Spinal cord (tissue), 10 donors: ENCODE data around the gene POLR3K. TPM values are rescaled to one million over a fixed set of nuclear protein-coding genes. Genes with fewer than 3 reads are reported as not detected.
"Not testable (repeated sequence)": the region's sequence is repeated elsewhere in the genome, so short reads cannot be mapped to it uniquely, and the experiment has no call there.

Source experiments
- DNase-seq, 6 donors: peaks; one replicate each; pipeline versions ENCODE4 v3.0.0 to v3.0.0-alpha.2; 2013 to 2015; ENCODE audit warnings: low spot score in 6 of 6, low read depth in 4 of 6
- H3K27ac ChIP-seq: one replicate; pipeline ENCODE4 v1.5.1; 2013; ENCODE audit warnings: low read depth, low read length, control low read depth
- H3K27me3 ChIP-seq: one replicate; pipeline ENCODE4 v1.6.1; 2013; ENCODE audit warnings: low read length; ENCODE audit not compliant: control insufficient read depth, insufficient read depth
- H3K36me3 ChIP-seq: one replicate; pipeline ENCODE4 v1.6.1; 2013; ENCODE audit warnings: low read length; ENCODE audit not compliant: control insufficient read depth, insufficient read depth
- H3K4me1 ChIP-seq: one replicate; pipeline ENCODE4 v1.6.1; 2013; ENCODE audit warnings: low read length; ENCODE audit not compliant: control insufficient read depth, insufficient read depth
- H3K4me3 ChIP-seq: one replicate; pipeline ENCODE4 v1.5.1; 2013; ENCODE audit warnings: low read depth, low read length, control low read depth
- H3K9me3 ChIP-seq: one replicate; pipeline ENCODE4 v1.6.1; 2013; ENCODE audit warnings: low read length; ENCODE audit not compliant: control insufficient read depth, insufficient read depth
- WGBS: methylation state at CpG from one replicate; pipeline ENCODE4 v1.1.5; 2013; ENCODE audit warnings: missing lambda C conversion rate; ENCODE audit not compliant: insufficient coverage; 5-methylcytosine and 5-hydroxymethylcytosine counted together
- polyA plus RNA-seq, 2 donors: library from polyadenylated mRNA; unstranded; fragments of 120-200 nt; gene quantifications; one replicate each; pipeline ENCODE4 v1.2.1, GENCODE V29; 2013; ENCODE audit not compliant: insufficient read length in 2 of 2
- total RNA-seq, 2 donors: library from RNA; depleted of rRNA in 1 of 2; stranded (reverse); fragments of 120-200 nt in 1 of 2; fragments of >200 nt in 1 of 2; gene quantifications; one replicate each; pipeline versions ENCODE4 v1.2.3 to v1.2.4, GENCODE V29; 2013 to 2014
- donor health status: healthy.

Gene POLR3K
- total and polyA plus RNA-seq, 4 donors = 4.6 to 18.8 (median 11.0) TPM

GRCh38 chr16:36336-36984 lies 16.9 kb downstream of the POLR3K start:
- 90% methylated on average over 15 of the region's 15 CpGs for WGBS
- H3K36me3 ChIP-seq = peaks cover 10% of the 10 kb centered on the region
- no peaks in the 10 kb centered on the region for H3K4me1 ChIP-seq
- H3K27me3 ChIP-seq = no peaks in the 10 kb centered on the region
- no peak for DNase-seq
- H3K9me3 ChIP-seq = no peaks in the 10 kb centered on the region
- no peak overlapping the region for H3K27ac ChIP-seq
- H3K4me3 ChIP-seq = no peak overlapping the region

- Histone ChIP-seq H3K27me3 (no peaks in the 10 kb centered on the region), H3K4me3 (no peak overlapping the region), H3K9me3 (no peaks in the 10 kb centered on the region), H3K27ac (no peak overlapping the region), H3K36me3 (peaks cover 8% of the 10 kb centered on the region), H3K4me1 (no peaks in the 10 kb centered on the region)
- DNase-seq = no peak
- WGBS = 90% methylated on average over 9 of the region's 11 CpGs
Observed at GRCh38 chr16:35678-36305, 17.6 kb downstream of the POLR3K start.

- DNase-seq = no peak
- no peak overlapping the region for H3K27ac ChIP-seq
- H3K36me3 ChIP-seq = peaks cover 8% of the 10 kb centered on the region
- no peaks in the 10 kb centered on the region for H3K9me3 ChIP-seq
- H3K4me3 ChIP-seq = no peak overlapping the region
- H3K4me1 ChIP-seq = no peaks in the 10 kb centered on the region
- no peaks in the 10 kb centered on the region for H3K27me3 ChIP-seq
- 84% methylated on average over 17 of the region's 17 CpGs for WGBS
Observed at GRCh38 chr16:35011-35677, 18.3 kb downstream of the POLR3K start.

- peaks cover 8% of the 10 kb centered on the region for H3K36me3 ChIP-seq
- 62% methylated on average over 6 of the region's 6 CpGs for WGBS
- no peak overlapping the region for H3K4me3 ChIP-seq
- H3K9me3 ChIP-seq = no peaks in the 10 kb centered on the region
- no peak overlapping the region for H3K27ac ChIP-seq
- no peak for DNase-seq
- no peaks in the 10 kb centered on the region for H3K4me1 ChIP-seq
- no peaks in the 10 kb centered on the region for H3K27me3 ChIP-seq
Observed at GRCh38 chr16:34648-34987, 18.8 kb downstream of the POLR3K start.

GRCh38 chr16:33877-34647 lies 19.3 kb downstream of the POLR3K start:
- no peaks in the 10 kb centered on the region for H3K9me3 ChIP-seq
- H3K4me3 ChIP-seq = no peak overlapping the region
- peaks cover 5% of the 10 kb centered on the region for H3K36me3 ChIP-seq
- no peaks in the 10 kb centered on the region for H3K27me3 ChIP-seq
- H3K27ac ChIP-seq = no peak overlapping the region
- DNase-seq = no peak
- H3K4me1 ChIP-seq = no peaks in the 10 kb centered on the region
- WGBS = 82% methylated on average over 20 of the region's 21 CpGs

GRCh38 chr16:33154-33876 lies 20.1 kb downstream of the POLR3K start:
- not testable (repeated sequence) for DNase-seq, H3K36me3 ChIP-seq, H3K27ac ChIP-seq, H3K9me3 ChIP-seq, H3K4me3 ChIP-seq, H3K27me3 ChIP-seq, H3K4me1 ChIP-seq
- WGBS = 88% methylated on average over 2 of the region's 8 CpGs

GRCh38 chr16:30627-31026 lies 22.8 kb downstream of the POLR3K start:
- H3K4me1 ChIP-seq, DNase-seq, H3K4me3 ChIP-seq, H3K27me3 ChIP-seq, H3K27ac ChIP-seq, H3K36me3 ChIP-seq, H3K9me3 ChIP-seq: not testable (repeated sequence)
- 80% methylated on average over 1 of the region's 7 CpGs for WGBS

GRCh38 chr16:25926-26348 lies 27.5 kb downstream of the POLR3K start:
- DNase-seq, H3K9me3 ChIP-seq, H3K27me3 ChIP-seq, H3K27ac ChIP-seq, H3K36me3 ChIP-seq, H3K4me1 ChIP-seq, H3K4me3 ChIP-seq: not testable (repeated sequence)
- no CpG with 5 or more reads among the region's 5 CpGs for WGBS

GRCh38 chr16:24151-24550 lies 29.3 kb downstream of the POLR3K start:
- H3K27me3 ChIP-seq = not testable (repeated sequence)

More at GRCh38 chr16:24151-24550, 29.3 kb downstream of the POLR3K start:
- H3K27ac ChIP-seq, H3K36me3 ChIP-seq, H3K4me1 ChIP-seq, H3K9me3 ChIP-seq, H3K4me3 ChIP-seq, DNase-seq: not testable (repeated sequence)
- 88% methylated on average over 6 of the region's 22 CpGs for WGBS
